ENCODE results near the gene CAMTA1. TPM values are rescaled to one million over a fixed set of nuclear protein-coding genes. Genes with fewer than 3 reads are reported as not detected.
A peak's percentile ranks its signal among the peaks of the same experiment; 100 is the strongest.

CAMTA1 gene
- total RNA-seq, 4 donors from 2014 or later = 57.4 to 88.3 (median 62.1) TPM

- no peak for DNase-seq
- Histone ChIP-seq H3K4me3 (no peak overlapping the region), H3K4me1 (no peaks in the 10 kb centered on the region), H3K27ac (no peak overlapping the region), H3K36me3 (no peaks in the 10 kb centered on the region), H3K27me3 (no peaks in the 10 kb centered on the region), H3K9me3 (no peaks in the 10 kb centered on the region)
- no peak for TF ChIP-seq POLR2A (IDR thresholded peaks at IDR 0.05)
- TF ChIP-seq, protein P1, sequence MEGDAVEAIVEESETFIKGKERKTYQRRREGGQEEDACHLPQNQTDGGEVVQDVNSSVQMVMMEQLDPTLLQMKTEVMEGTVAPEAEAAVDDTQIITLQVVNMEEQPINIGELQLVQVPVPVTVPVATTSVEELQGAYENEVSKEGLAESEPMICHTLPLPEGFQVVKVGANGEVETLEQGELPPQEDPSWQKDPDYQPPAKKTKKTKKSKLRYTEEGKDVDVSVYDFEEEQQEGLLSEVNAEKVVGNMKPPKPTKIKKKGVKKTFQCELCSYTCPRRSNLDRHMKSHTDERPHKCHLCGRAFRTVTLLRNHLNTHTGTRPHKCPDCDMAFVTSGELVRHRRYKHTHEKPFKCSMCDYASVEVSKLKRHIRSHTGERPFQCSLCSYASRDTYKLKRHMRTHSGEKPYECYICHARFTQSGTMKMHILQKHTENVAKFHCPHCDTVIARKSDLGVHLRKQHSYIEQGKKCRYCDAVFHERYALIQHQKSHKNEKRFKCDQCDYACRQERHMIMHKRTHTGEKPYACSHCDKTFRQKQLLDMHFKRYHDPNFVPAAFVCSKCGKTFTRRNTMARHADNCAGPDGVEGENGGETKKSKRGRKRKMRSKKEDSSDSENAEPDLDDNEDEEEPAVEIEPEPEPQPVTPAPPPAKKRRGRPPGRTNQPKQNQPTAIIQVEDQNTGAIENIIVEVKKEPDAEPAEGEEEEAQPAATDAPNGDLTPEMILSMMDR (IDR thresholded peaks at IDR 0.05) = no peak
Observed at GRCh38 chr1:7751174-7751573, 965.9 kb downstream of the CAMTA1 start.

DNA sequence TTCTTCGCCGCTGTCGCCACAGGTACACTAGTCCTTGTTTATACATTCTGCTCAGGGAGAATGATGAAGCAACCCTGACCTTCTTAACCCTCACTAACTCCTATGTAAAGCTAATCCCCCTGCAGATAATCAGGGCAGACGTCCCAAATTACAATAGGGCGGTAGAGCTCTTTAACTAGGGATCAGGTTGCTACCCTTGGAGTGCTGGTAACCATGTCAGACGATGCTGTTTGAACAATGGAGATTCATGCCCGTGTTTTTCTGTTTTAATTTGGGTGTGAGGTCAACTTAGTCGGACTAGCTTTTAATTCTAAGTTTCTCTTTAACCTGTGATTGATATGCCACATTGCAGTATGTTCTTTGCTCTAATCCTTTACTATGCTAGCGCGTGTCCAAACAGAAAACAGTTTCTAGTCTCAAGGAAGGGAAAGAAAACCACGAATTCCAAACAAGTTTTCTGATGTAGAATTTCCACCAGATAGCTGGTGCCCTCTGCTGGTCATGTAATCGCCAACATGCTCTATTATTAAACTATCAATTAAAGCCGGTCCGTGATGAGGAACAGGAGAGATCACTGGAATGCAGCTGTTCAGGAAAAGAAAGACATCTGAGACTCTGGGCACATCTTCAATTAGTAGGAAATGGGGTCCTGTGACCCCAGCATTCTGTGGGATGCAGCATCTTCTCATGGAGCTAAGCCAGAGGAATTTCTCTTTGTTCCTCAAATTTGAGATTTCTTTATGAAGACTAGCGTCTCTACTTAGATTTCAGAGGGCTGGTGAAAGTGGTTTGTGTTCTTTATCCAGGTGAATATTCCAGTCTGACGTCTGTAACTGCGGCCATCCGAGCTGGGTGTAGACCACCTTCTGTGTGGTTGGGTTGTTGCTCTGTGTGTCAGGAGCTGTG is 967.5 kb downstream of the CAMTA1 start:
- Histone ChIP-seq H3K27me3 (no peaks in the 10 kb centered on the region), H3K9me3 (no peaks in the 10 kb centered on the region), H3K36me3 (no peaks in the 10 kb centered on the region), H3K27ac (no peak overlapping the region), H3K4me3 (peak overlapping the region in 1 of 4 donors; percentile 5), H3K4me1 (no peaks in the 10 kb centered on the region)
- TF ChIP-seq, protein P1 (IDR thresholded peaks at IDR 0.05) = peak; percentile 58 to 92 (median 84)
- no peak for TF ChIP-seq POLR2A (IDR thresholded peaks at IDR 0.05)
- peak in 2 of 3 donors; percentile 40 to 80 for DNase-seq

DNA sequence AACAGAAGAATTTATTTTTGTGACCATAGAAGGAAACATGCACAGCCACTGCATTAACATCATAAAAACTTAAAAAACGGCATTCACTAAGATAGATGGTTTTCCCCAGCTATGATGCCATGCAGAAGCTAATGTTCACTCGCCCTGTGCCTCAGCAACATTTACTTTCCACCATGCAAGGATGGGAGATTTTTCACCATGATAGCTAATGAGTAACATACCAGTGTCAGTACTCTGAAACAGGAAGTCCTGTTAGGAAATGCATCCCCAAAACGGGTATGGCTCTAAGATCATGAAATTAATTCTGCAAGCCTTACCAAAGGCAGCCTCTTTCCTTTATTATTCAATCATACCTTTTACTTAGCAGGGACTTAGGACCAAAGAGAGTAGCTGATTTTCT is 968.4 kb downstream of the CAMTA1 start:
- H3K27ac ChIP-seq = no peak overlapping the region
- TF ChIP-seq POLR2A (IDR thresholded peaks at IDR 0.05) = no peak
- TF ChIP-seq, protein P1 (IDR thresholded peaks at IDR 0.05) = no peak
- no peaks in the 10 kb centered on the region for H3K4me1 ChIP-seq
- H3K4me3 ChIP-seq = no peak overlapping the region
- no peak for DNase-seq
- H3K27me3 ChIP-seq = no peaks in the 10 kb centered on the region
- no peaks in the 10 kb centered on the region for H3K9me3 ChIP-seq
- H3K36me3 ChIP-seq = no peaks in the 10 kb centered on the region

- H3K27me3 ChIP-seq = no peaks in the 10 kb centered on the region
- no peaks in the 10 kb centered on the region for H3K4me1 ChIP-seq
- no peak overlapping the region for H3K4me3 ChIP-seq
- no peak for DNase-seq
- H3K9me3 ChIP-seq = no peaks in the 10 kb centered on the region
- H3K27ac ChIP-seq = no peak overlapping the region
- H3K36me3 ChIP-seq = no peaks in the 10 kb centered on the region
- TF ChIP-seq, protein P1 (IDR thresholded peaks at IDR 0.05) = no peak
- TF ChIP-seq POLR2A (IDR thresholded peaks at IDR 0.05) = no peak
Observed at GRCh38 chr1:7754234-7754633, 969.0 kb downstream of the CAMTA1 start.

- H3K4me1 ChIP-seq = no peaks in the 10 kb centered on the region
- no peak overlapping the region for H3K4me3 ChIP-seq
- TF ChIP-seq POLR2A (IDR thresholded peaks at IDR 0.05) = no peak
- TF ChIP-seq, protein P1 (IDR thresholded peaks at IDR 0.05) = no peak
- H3K36me3 ChIP-seq = no peaks in the 10 kb centered on the region
- no peak for DNase-seq
- no peaks in the 10 kb centered on the region for H3K9me3 ChIP-seq
- H3K27ac ChIP-seq = no peak overlapping the region
- no peaks in the 10 kb centered on the region for H3K27me3 ChIP-seq
Observed at GRCh38 chr1:7755448-7755847, 970.2 kb downstream of the CAMTA1 start.
